WTC11 (cell line): ENCODE data around the gene GPNMB. TPM values are rescaled to one million over a fixed set of nuclear protein-coding genes. Genes with fewer than 3 reads are reported as not detected.

ENCODE experiments used
- ATAC-seq: fragments of 200-7000 bp; cut with Tn5 transposase; 2 replicates; pipeline ENCODE4 v1.10.0; 2021; ENCODE audit warnings: mild to moderate bottlenecking, moderate library complexity
- CTCF ChIA-PET: fragments of 300-600 bp; sonication (Branson Sonifier 250); formaldehyde crosslinking; loops from one replicate; lab custom pipeline; 2021; ENCODE audit warnings: antibody characterized with exemption; lab: Charles Lee
- POLR2A ChIA-PET: fragments of 350-600 bp; sonication (Branson Sonifier 250); formaldehyde crosslinking; loops from one replicate; lab custom pipeline; 2021; ENCODE audit warnings: antibody characterized with exemption; lab: Charles Lee
- DNase-seq: peaks from one replicate; pipeline ENCODE4 v3.0.0; 2021; ENCODE audit warnings: low spot score
- H3K27ac Mint-ChIP-seq: 2 replicates; pipeline ENCODE4 v1.8.0; 2021; ENCODE audit warnings: mixed read lengths
- H3K27me3 Mint-ChIP-seq: 2 replicates; pipeline ENCODE4 v1.8.0; 2021; ENCODE audit warnings: low read depth, mild to moderate bottlenecking, moderate library complexity, mixed read lengths
- H3K36me3 Mint-ChIP-seq: 2 replicates; pipeline ENCODE4 v1.8.0; 2021; ENCODE audit warnings: mixed read lengths
- H3K4me1 Mint-ChIP-seq: 2 replicates; pipeline ENCODE4 v1.8.0; 2022; ENCODE audit warnings: mixed read lengths
- H3K4me3 Mint-ChIP-seq: 2 replicates; pipeline ENCODE4 v1.8.0; 2021; ENCODE audit warnings: mild to moderate bottlenecking, moderate library complexity, mixed read lengths
- H3K9me3 Mint-ChIP-seq: 2 replicates; pipeline ENCODE4 v1.8.0; 2021; ENCODE audit warnings: mixed read lengths
- AFF4 ChIP-seq: sonication (generic); formaldehyde crosslinking; IDR thresholded peaks from 2 replicates; pipeline ENCODE4 v1.8.1; 2023; ENCODE audit warnings: mild to moderate bottlenecking, missing genetic modification reagents, borderline replicate concordance
- ELF4 ChIP-seq: sonication (generic); formaldehyde crosslinking; IDR thresholded peaks from 2 replicates; pipeline ENCODE4 v1.8.1; 2022; ENCODE audit warnings: low read depth, mild to moderate bottlenecking, moderate library complexity, missing genetic modification reagents
- EMX1 ChIP-seq: fragments of 250-450 bp; sonication (Bioruptor Pico); IDR thresholded peaks from 2 replicates; pipeline ENCODE4 v1.8.0; 2021; ENCODE audit warnings: mild to moderate bottlenecking
- OVOL2 ChIP-seq: fragments of 250-450 bp; sonication (Bioruptor Pico); IDR thresholded peaks from 2 replicates; pipeline ENCODE4 v1.9.0; 2021; ENCODE audit warnings: mild to moderate bottlenecking, borderline replicate concordance
- PRDM15 ChIP-seq: sonication (generic); formaldehyde crosslinking; IDR thresholded peaks from 2 replicates; pipeline ENCODE4 v1.8.0; 2022; ENCODE audit warnings: missing genetic modification reagents
- RORB ChIP-seq: fragments of 250-450 bp; sonication (Bioruptor Pico); IDR thresholded peaks from 2 replicates; pipeline ENCODE4 v1.9.0; 2021; ENCODE audit warnings: mild to moderate bottlenecking
- SMAD3 ChIP-seq: sonication (generic); formaldehyde crosslinking; IDR thresholded peaks from 2 replicates; pipeline ENCODE4 v1.8.0; 2022; ENCODE audit warnings: missing genetic modification reagents, mild to moderate bottlenecking, borderline replicate concordance
- SMAD4 ChIP-seq: sonication (generic); formaldehyde crosslinking; IDR thresholded peaks from 2 replicates; pipeline ENCODE4 v1.8.0; 2022; ENCODE audit warnings: mild to moderate bottlenecking, missing genetic modification reagents
- SOX15 ChIP-seq: fragments of 250-450 bp; sonication (Bioruptor Pico); IDR thresholded peaks from 2 replicates; pipeline ENCODE4 v1.9.0; 2021; ENCODE audit warnings: mild to moderate bottlenecking
- TCF7 ChIP-seq: sonication (generic); formaldehyde crosslinking; IDR thresholded peaks from 2 replicates; pipeline ENCODE4 v1.8.0; 2022; ENCODE audit warnings: mild to moderate bottlenecking, low read depth, missing genetic modification reagents, moderate library complexity
- TEAD1 ChIP-seq: sonication (generic); formaldehyde crosslinking; IDR thresholded peaks from 2 replicates; pipeline ENCODE4 v1.8.0; 2022; ENCODE audit warnings: mild to moderate bottlenecking, missing genetic modification reagents
- USF2 ChIP-seq: sonication (generic); formaldehyde crosslinking; IDR thresholded peaks from 2 replicates; pipeline ENCODE4 v1.8.1; 2023; ENCODE audit warnings: mild to moderate bottlenecking, missing genetic modification reagents, moderate library complexity
- ZNF219 ChIP-seq: sonication (generic); formaldehyde crosslinking; IDR thresholded peaks from 2 replicates; pipeline ENCODE4 v1.8.0; 2023; ENCODE audit warnings: missing genetic modification reagents, mild to moderate bottlenecking, borderline replicate concordance
- ZNF317 ChIP-seq: sonication (generic); formaldehyde crosslinking; IDR thresholded peaks from 2 replicates; pipeline ENCODE4 v1.8.1; 2023; ENCODE audit warnings: low read depth, mild to moderate bottlenecking, moderate library complexity, missing genetic modification reagents, borderline replicate concordance
- ZNF671 ChIP-seq: fragments of 250-450 bp; sonication (Bioruptor Pico); IDR thresholded peaks from 2 replicates; pipeline ENCODE4 v1.8.0; 2021; ENCODE audit warnings: mild to moderate bottlenecking
- total RNA-seq: library from RNA; stranded (reverse); gene quantifications from 3 replicates; pipeline ENCODE4 v1.2.3, GENCODE V29; 2021
- TF ChIP-seq, protein P1 (sequence below): sonication (generic); formaldehyde crosslinking; IDR thresholded peaks from 2 replicates; pipeline ENCODE4 v1.8.0; 2023; ENCODE audit warnings: missing genetic modification reagents
- TF ChIP-seq, protein P2 (sequence below): sonication (generic); formaldehyde crosslinking; IDR thresholded peaks from 2 replicates; pipeline ENCODE4 v1.8.1; 2023; ENCODE audit warnings: mild to moderate bottlenecking, missing genetic modification reagents, moderate library complexity
- TF ChIP-seq, protein P3 (sequence below): sonication (generic); formaldehyde crosslinking; conservative IDR thresholded peaks from 2 replicates; pipeline ENCODE4 v1.8.1; 2022; ENCODE audit warnings: mild to moderate bottlenecking, missing genetic modification reagents
- TF ChIP-seq, protein P4 (sequence below): sonication (generic); formaldehyde crosslinking; IDR thresholded peaks from 2 replicates; pipeline ENCODE4 v1.8.0; 2022; ENCODE audit warnings: mild to moderate bottlenecking, missing genetic modification reagents

Gene GPNMB
- total RNA-seq, 1 experiment from 2014 or later: 1.1 TPM

GRCh38 chr7:23276376-23276775 lies 29.8 kb downstream of the GPNMB start:
- ChIA-PET POLR2A (no interaction called here), CTCF (interaction anchor here (0.5 to 1.4 kb wide), 9 partner anchors 10 to 214 kb away, joined by 3 to 4 read pairs (median 3); partner anchors contain the start of gene GPNMB)
- H3K27me3 Mint-ChIP-seq: no peaks in the 10 kb centered on the region
- no peak overlapping the region for H3K4me3 Mint-ChIP-seq
- DNase-seq: peak; percentile 29
- no peak for TF ChIP-seq SOX15
- no peak for TF ChIP-seq USF2 (CRISPR knock-in tag)
- no peak for TF ChIP-seq EMX1 (CRISPR knock-in tag)
- TF ChIP-seq OVOL2: no peak
- TF ChIP-seq, protein P1, sequence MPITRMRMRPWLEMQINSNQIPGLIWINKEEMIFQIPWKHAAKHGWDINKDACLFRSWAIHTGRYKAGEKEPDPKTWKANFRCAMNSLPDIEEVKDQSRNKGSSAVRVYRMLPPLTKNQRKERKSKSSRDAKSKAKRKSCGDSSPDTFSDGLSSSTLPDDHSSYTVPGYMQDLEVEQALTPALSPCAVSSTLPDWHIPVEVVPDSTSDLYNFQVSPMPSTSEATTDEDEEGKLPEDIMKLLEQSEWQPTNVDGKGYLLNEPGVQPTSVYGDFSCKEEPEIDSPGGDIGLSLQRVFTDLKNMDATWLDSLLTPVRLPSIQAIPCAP: no peak
- TF ChIP-seq, protein P2, sequence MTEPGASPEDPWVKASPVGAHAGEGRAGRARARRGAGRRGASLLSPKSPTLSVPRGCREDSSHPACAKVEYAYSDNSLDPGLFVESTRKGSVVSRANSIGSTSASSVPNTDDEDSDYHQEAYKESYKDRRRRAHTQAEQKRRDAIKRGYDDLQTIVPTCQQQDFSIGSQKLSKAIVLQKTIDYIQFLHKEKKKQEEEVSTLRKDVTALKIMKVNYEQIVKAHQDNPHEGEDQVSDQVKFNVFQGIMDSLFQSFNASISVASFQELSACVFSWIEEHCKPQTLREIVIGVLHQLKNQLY (CRISPR knock-in tag): no peak
- TF ChIP-seq ZNF671: no peak
- TF ChIP-seq ZNF219 (CRISPR knock-in tag): no peak
- TF ChIP-seq AFF4 (CRISPR knock-in tag): no peak
- TF ChIP-seq SMAD3 (CRISPR knock-in tag): no peak
- no peak for TF ChIP-seq ZNF317
- no peak for TF ChIP-seq PRDM15 (CRISPR knock-in tag)
- TF ChIP-seq TEAD1 (CRISPR knock-in tag): no peak
- TF ChIP-seq ELF4: no peak
- no peak for TF ChIP-seq SMAD4
- TF ChIP-seq, protein P3, sequence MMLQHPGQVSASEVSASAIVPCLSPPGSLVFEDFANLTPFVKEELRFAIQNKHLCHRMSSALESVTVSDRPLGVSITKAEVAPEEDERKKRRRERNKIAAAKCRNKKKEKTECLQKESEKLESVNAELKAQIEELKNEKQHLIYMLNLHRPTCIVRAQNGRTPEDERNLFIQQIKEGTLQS: no peak
- TF ChIP-seq RORB (CRISPR knock-in tag): no peak
- TF ChIP-seq TCF7 (CRISPR knock-in tag): no peak
- TF ChIP-seq, protein P4, sequence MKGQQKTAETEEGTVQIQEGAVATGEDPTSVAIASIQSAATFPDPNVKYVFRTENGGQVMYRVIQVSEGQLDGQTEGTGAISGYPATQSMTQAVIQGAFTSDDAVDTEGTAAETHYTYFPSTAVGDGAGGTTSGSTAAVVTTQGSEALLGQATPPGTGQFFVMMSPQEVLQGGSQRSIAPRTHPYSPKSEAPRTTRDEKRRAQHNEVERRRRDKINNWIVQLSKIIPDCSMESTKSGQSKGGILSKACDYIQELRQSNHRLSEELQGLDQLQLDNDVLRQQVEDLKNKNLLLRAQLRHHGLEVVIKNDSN (CRISPR knock-in tag): no peak
- H3K4me1 Mint-ChIP-seq: peaks cover 4% of the 10 kb centered on the region
- no peak overlapping the region for H3K27ac Mint-ChIP-seq
- H3K36me3 Mint-ChIP-seq: no peaks in the 10 kb centered on the region
- H3K9me3 Mint-ChIP-seq: no peaks in the 10 kb centered on the region
- peak; percentile 49 for ATAC-seq
